ENCODE measurements around the gene PFDN5.

The PFDN5 gene

DNA sequence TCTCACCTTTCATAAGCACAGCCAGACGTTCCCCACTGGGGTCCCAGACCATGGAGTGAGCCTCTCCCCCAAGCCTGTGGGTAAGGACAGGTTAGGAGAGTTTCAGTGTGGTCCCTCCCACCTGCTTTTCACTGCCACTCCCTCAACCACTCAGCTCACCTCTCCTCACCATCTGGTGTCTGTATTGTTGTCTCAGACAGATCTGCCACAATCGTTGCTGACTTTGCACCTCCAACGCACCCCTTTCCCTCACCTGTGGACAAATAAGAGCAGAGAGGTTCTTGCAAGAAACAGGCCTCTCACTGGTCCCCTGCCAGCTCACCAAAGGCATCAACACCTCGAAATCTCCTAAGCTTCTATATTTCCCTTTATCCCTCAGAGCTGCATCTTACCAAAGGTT, 12.9 kb downstream of the PFDN5 start:
- TF ChIP-seq, protein P1, sequence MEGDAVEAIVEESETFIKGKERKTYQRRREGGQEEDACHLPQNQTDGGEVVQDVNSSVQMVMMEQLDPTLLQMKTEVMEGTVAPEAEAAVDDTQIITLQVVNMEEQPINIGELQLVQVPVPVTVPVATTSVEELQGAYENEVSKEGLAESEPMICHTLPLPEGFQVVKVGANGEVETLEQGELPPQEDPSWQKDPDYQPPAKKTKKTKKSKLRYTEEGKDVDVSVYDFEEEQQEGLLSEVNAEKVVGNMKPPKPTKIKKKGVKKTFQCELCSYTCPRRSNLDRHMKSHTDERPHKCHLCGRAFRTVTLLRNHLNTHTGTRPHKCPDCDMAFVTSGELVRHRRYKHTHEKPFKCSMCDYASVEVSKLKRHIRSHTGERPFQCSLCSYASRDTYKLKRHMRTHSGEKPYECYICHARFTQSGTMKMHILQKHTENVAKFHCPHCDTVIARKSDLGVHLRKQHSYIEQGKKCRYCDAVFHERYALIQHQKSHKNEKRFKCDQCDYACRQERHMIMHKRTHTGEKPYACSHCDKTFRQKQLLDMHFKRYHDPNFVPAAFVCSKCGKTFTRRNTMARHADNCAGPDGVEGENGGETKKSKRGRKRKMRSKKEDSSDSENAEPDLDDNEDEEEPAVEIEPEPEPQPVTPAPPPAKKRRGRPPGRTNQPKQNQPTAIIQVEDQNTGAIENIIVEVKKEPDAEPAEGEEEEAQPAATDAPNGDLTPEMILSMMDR (IDR thresholded peaks at IDR 0.05; ENCODE audit: low read depth, low read length), result no peak
- DNase-seq (ENCODE audit: low read depth, low spot score), result no peak
- no peak overlapping the region for H3K4me3 ChIP-seq (ENCODE audit: low read depth, low read length)
- in situ Hi-C loops (cut with HindIII; ENCODE audit: low sequenced_read_pairs), result no loop called here

DNA sequence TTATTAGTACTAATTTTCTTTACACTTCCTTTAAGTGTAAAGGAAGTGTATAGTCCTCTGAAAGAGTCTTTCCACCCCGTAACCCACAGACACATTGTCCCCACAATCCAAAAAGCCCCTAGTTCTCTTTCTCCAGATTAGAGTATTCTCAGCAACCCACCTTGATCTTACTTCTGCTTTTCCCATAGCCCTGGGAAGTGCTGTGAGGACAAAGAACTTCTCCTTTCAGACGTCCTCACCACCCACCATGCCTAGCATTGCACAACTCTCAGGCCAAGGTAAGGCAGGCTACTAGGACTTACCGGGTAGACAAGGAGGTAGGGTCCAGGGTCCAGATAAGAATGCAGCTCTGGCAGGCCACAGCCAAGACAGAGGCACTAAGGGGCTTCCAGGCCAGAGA, 18.7 kb downstream of the PFDN5 start:
- TF ChIP-seq, protein P1 (IDR thresholded peaks at IDR 0.05; ENCODE audit: low read depth, low read length), result no peak
- in situ Hi-C loops (cut with HindIII; ENCODE audit: low sequenced_read_pairs), result no loop called here
- H3K4me3 ChIP-seq (ENCODE audit: low read depth, low read length), result no peak overlapping the region
- no peak for DNase-seq (ENCODE audit: low read depth, low spot score)

DNA sequence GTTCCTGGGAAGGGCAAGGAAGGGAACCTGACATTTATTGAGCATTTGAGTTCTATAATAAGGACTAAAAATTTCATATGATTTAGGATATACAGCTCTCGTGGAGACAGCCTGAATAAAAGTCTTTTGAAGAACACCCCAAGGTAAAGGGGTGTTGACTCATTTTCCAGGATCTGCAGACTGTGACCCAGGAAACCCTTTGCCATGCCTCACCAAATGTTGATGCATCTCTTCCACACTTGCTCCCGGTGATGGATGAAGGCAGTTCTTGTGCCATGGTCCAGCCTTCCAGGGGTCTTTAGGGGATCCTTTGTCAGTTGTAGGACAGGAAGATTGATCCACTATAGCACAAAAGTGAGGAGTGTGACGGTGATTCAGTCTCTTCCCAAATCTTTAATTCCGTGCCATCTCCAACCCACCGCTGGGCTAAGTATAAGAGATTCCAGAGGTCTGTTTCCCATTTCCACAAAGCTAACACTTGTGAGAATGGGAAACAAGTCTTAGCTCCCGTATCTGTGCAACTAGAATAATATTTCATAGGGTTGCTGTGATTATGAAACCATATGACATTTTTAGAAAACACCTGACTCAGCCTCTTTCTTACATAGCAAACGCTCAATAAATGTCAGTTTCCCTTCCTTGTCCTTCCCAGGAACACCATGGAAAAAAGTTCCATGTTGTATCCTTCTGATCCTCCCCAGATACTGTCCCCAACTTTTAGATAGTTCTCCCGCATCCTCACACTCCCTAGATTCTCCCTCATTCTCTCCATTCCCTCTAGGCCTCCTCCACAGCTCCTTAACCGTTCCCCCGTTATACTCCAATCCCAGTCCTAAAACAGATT, 25.2 kb downstream of the PFDN5 start:
- H3K4me3 ChIP-seq (ENCODE audit: low read depth, low read length), result peak overlapping the region; percentile 77
- in situ Hi-C loops (cut with HindIII; ENCODE audit: low sequenced_read_pairs), result no loop called here
- DNase-seq (ENCODE audit: low read depth, low spot score), result peak; percentile 12
- TF ChIP-seq, protein P1 (IDR thresholded peaks at IDR 0.05; ENCODE audit: low read depth, low read length), result no peak

DNA sequence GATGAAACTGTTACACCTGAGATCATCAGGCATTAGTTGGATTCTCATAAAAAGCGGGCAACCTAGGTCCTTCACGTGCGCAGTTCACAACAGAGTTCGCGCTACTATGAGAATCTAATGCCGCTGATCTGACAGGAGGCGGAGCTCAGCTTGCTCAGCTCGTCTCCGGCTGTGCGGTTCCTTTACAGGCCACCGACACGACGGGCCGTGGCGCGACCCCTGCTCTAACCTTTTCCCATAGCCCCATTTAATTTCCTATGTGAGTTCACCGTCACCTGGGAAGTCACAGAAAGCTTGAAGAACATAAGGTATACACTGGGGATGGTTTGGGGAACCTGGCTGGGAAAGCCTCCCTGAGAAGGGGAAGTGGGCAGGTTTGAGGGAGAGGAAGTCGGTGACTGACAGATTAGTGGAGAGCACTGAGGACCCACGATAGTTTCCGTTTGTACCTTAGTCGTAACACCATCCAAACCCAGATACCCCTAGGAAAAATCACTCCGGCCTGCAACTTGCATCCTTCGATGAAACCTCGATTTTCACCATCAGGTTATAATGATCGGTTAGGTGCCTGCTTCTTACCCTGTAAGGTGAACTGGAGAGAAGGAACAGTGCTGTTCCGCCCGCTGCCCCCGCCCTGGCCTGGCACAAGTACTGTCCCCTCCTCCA, 28.9 kb downstream of the PFDN5 start:
- no peak for DNase-seq (ENCODE audit: low read depth, low spot score)
- in situ Hi-C loops (cut with HindIII; ENCODE audit: low sequenced_read_pairs), result no loop called here
- TF ChIP-seq, protein P1 (IDR thresholded peaks at IDR 0.05; ENCODE audit: low read depth, low read length), result no peak
- H3K4me3 ChIP-seq (ENCODE audit: low read depth, low read length), result peak overlapping the region; percentile 51

DNA sequence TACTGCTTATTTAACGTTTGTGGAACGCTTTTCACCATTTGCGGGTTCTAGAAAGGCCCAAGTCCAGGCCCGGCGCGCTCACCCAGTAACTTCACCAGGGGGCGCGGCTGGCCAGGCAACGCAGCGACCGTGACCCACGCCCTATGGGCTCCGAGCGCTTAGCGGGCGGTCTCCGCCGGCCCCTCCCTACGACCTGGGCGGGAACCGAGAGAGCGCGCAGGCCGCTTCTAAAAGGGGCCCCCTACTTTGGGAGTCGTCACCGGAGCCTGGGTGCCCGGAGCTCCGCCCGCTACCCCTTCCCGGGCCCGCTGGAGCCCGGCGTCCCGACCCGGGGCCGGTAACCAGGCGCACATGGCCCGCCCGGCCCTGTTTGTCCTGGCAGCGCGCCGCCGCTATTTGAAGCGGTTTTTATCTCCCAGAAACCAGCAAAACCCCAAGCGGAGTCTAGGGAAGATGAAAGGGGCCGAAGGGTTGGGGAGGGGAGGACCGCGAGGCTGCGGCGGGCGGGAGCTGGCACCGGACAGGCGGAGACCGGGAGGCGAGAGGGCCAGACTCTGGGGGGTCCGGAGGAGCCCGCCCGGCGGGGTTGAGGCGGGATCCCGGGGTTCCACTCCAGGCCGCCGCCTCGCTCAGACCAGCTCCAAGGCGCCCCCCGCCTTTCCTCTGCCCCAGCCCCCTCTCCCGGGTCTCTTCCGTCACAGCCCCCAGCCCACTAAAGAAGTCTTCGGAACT, 29.6 kb downstream of the PFDN5 start:
- TF ChIP-seq, protein P1 (IDR thresholded peaks at IDR 0.05; ENCODE audit: low read depth, low read length), result peak; percentile 76

DNA sequence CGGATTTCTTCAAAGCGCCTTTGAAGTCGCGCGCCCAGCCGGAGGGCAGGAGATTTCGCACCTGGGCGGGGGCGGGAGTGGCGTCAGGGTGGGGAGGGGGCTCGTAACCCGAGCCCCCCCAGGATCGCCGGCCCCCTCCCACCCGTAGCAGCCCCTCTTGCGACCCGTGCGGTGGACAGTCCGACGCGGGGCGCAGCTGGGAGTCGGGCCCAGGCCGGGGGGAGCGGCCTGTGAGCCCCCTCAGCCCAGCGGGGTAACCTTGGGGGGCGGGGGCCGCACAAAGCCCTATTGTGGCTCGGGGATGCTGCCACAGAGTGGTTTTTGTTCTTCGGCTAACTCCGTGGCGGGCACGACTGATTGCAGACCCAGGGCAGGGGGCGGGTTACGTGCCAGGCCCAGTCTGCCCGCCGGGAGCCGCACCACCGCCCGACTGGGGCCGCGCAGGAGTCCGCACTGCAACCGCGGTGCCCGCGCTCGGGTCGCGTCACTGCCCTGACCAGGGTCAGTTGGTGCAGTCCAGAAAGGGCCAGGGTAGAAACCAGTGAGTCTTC, 30.2 kb downstream of the PFDN5 start:
- DNase-seq (ENCODE audit: low read depth, low spot score), result no peak
- in situ Hi-C loops (cut with HindIII; ENCODE audit: low sequenced_read_pairs), result no loop called here
- TF ChIP-seq, protein P1 (IDR thresholded peaks at IDR 0.05; ENCODE audit: low read depth, low read length), result no peak
- H3K4me3 ChIP-seq (ENCODE audit: low read depth, low read length), result peak overlapping the region; percentile 51

More for the DNA sequence above, 29.6 kb downstream of the PFDN5 start:
- in situ Hi-C loops (cut with HindIII; ENCODE audit: low sequenced_read_pairs), result no loop called here
- peak overlapping the region; percentile 51 for H3K4me3 ChIP-seq (ENCODE audit: low read depth, low read length)
- peak; percentile 90 for DNase-seq (ENCODE audit: low read depth, low spot score)

All from astrocyte of the spinal cord (primary cell).